Vagina (tissue), 2 donors: ENCODE measurements around the gene L3MBTL4. TPM values are rescaled to one million over a fixed set of nuclear protein-coding genes. Genes with fewer than 3 reads are reported as not detected.
"Not testable (repeated sequence)": the region's sequence is repeated elsewhere in the genome, so short reads cannot be mapped to it uniquely, and the experiment has no call there.

ENCODE experiments used
- DNase-seq, 2 donors: peaks; one replicate each; pipeline ENCODE4 v3.0.0-alpha.2; 2017; ENCODE audit errors: extremely low spot score in 2 of 2
- H3K27ac ChIP-seq: fragments of 200-600 bp; sonication (generic); one replicate; pipeline ENCODE4 v1.5.1; 2019
- H3K27me3 ChIP-seq: fragments of 200-600 bp; sonication (generic); one replicate; pipeline ENCODE4 v1.5.1; 2019
- H3K36me3 ChIP-seq, 2 donors: fragments of 200-600 bp; sonication (generic); one replicate each; pipeline ENCODE4 v1.5.1; 2017 to 2019
- H3K4me1 ChIP-seq: fragments of 200-600 bp; sonication (generic); one replicate; pipeline ENCODE4 v1.5.1; 2019
- H3K4me3 ChIP-seq, 2 donors: fragments of 200-600 bp; sonication (generic); 1 replicate in 1 of 2; 2 replicates in 1 of 2; pipeline ENCODE4 v1.5.1; 2016 to 2019
- H3K9me3 ChIP-seq: fragments of 200-600 bp; sonication (generic); one replicate; pipeline ENCODE4 v1.5.1; 2019
- POLR2A ChIP-seq, 2 donors: fragments of 450-650 bp; IDR thresholded peaks; one replicate each; pipeline ENCODE4 v1.6.1; 2017; ENCODE audit warnings: antibody characterized with exemption in 2 of 2, mild to moderate bottlenecking in 2 of 2, moderate library complexity in 2 of 2
- POLR2AphosphoS5 ChIP-seq, 2 donors: sonication (generic); formaldehyde crosslinking; IDR thresholded peaks; one replicate each; pipeline ENCODE4 v1.9.0; 2017; ENCODE audit warnings: antibody characterized with exemption in 2 of 2, mild to moderate bottlenecking in 2 of 2, low read depth in 1 of 2; ENCODE audit not compliant: insufficient read depth in 1 of 2
- intact Hi-C: fragments of 100-400 bp; cut with DNase I; formaldehyde crosslinking; loops from one replicate; pipeline ENCODE4 v1.15.1; 2023
- total RNA-seq: library from RNA; depleted of rRNA; stranded (reverse); fragments of >200 nt; gene quantifications from one replicate; pipeline ENCODE4 v1.2.3, GENCODE V29; 2016
- TF ChIP-seq, protein P1 (sequence below), 3 experiments: fragments of 450-650 bp in 2 of 3; fragments of 200-600 bp in 1 of 3; sonication (generic) in 1 of 3; IDR thresholded peaks; one replicate each; pipeline ENCODE4 v1.5.1; 2017 to 2019; ENCODE audit warnings: antibody characterized with exemption in 3 of 3, mild to moderate bottlenecking in 2 of 3, moderate library complexity in 2 of 3

The L3MBTL4 gene
- total RNA-seq, 1 donor from 2014 or later: 9.6 TPM

DNA sequence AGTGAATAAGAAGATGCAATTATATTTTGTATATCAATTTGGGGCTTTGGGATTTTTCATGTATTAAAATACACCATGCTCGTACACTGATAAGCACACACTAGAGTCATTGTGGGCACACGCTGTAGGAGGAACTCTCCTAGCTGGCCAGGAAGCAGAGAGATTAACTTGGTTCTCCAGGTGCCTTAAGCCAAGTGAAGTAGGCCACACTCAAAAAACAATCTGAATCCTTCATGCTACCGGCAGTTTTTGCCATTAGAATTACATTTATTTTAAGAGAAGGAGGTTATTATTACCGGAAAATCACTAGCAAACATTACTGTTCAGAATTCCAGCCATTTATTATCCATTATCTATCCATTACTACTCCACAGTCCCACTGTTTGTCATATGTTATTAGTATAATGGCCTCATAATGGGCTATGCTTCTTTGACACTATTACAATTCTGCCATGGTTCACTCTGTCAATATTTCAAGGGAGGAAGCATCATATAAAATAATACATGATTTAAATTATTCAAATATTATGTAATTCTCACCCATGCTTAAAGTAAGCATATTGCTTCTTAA, 214.4 kb downstream of the L3MBTL4 start:
- H3K27ac ChIP-seq: no peak overlapping the region
- TF ChIP-seq, protein P1, sequence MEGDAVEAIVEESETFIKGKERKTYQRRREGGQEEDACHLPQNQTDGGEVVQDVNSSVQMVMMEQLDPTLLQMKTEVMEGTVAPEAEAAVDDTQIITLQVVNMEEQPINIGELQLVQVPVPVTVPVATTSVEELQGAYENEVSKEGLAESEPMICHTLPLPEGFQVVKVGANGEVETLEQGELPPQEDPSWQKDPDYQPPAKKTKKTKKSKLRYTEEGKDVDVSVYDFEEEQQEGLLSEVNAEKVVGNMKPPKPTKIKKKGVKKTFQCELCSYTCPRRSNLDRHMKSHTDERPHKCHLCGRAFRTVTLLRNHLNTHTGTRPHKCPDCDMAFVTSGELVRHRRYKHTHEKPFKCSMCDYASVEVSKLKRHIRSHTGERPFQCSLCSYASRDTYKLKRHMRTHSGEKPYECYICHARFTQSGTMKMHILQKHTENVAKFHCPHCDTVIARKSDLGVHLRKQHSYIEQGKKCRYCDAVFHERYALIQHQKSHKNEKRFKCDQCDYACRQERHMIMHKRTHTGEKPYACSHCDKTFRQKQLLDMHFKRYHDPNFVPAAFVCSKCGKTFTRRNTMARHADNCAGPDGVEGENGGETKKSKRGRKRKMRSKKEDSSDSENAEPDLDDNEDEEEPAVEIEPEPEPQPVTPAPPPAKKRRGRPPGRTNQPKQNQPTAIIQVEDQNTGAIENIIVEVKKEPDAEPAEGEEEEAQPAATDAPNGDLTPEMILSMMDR (IDR thresholded peaks at IDR 0.05): no peak
- TF ChIP-seq POLR2AphosphoS5 (IDR thresholded peaks at IDR 0.05; ENCODE audit: insufficient read depth in 1 of 2, low read depth in 1 of 2) (no peak), POLR2A (IDR thresholded peaks at IDR 0.05) (no peak)
- no peak overlapping the region for H3K4me3 ChIP-seq
- DNase-seq: no peak
- intact Hi-C loops: no loop called here
- H3K36me3 ChIP-seq: no peaks in the 10 kb centered on the region
- no peaks in the 10 kb centered on the region for H3K27me3 ChIP-seq
- no peaks in the 10 kb centered on the region for H3K9me3 ChIP-seq
- peaks cover 11% of the 10 kb centered on the region for H3K4me1 ChIP-seq

DNA sequence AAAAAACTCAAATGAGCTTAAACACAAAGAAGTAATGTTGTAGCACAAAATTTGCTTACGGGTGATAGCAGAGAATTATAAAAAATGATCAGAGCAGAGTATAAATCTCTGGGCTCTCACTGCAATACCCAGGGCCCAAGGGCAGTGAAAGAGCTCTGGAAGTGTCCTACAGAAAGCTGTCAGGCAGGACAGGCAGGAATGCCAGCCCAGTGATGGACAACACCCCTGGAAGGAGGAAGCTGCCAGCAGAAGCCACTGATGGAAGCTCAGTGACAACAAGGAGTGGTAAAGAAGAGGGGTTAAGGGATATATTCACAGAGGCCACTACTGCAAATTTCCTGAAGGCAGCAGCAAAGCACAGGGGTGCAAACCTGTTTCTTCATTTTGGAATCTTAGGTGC, 214.9 kb downstream of the L3MBTL4 start:
- H3K36me3 ChIP-seq: no peaks in the 10 kb centered on the region
- no peak overlapping the region for H3K4me3 ChIP-seq
- TF ChIP-seq POLR2AphosphoS5 (IDR thresholded peaks at IDR 0.05; ENCODE audit: insufficient read depth in 1 of 2, low read depth in 1 of 2) (no peak), POLR2A (IDR thresholded peaks at IDR 0.05) (no peak)
- TF ChIP-seq, protein P1 (IDR thresholded peaks at IDR 0.05): no peak
- DNase-seq: no peak
- H3K27ac ChIP-seq: no peak overlapping the region
- intact Hi-C loops: no loop called here
- H3K9me3 ChIP-seq: no peaks in the 10 kb centered on the region
- peaks cover 11% of the 10 kb centered on the region for H3K4me1 ChIP-seq
- H3K27me3 ChIP-seq: no peaks in the 10 kb centered on the region

DNA sequence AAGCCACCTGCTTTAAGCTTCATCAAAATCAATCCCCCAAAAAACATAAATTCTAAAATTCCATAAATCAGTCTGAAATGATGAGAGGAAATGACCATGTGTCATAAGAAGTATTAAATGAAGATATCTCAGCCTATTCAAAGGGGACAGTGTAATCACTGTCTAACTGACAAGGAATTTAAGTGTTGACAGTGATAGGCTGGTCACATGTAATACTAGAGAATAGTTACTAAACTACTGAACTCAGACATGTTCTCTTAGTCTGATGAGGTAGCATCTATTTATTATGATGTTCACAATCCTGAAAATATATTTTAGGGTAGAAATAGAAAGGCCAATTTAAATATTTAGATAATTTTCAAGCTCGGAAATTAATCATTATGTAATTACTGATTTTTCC, 216.1 kb downstream of the L3MBTL4 start:
- no peak overlapping the region for H3K4me3 ChIP-seq
- no peak for DNase-seq
- H3K9me3 ChIP-seq: no peaks in the 10 kb centered on the region
- H3K36me3 ChIP-seq: no peaks in the 10 kb centered on the region
- TF ChIP-seq POLR2A (IDR thresholded peaks at IDR 0.05): no peak
- no peak for TF ChIP-seq POLR2AphosphoS5 (IDR thresholded peaks at IDR 0.05; ENCODE audit: insufficient read depth in 1 of 2, low read depth in 1 of 2)
- TF ChIP-seq, protein P1 (IDR thresholded peaks at IDR 0.05): no peak
- no peak overlapping the region for H3K27ac ChIP-seq
- H3K27me3 ChIP-seq: no peaks in the 10 kb centered on the region
- peaks cover 11% of the 10 kb centered on the region for H3K4me1 ChIP-seq
- intact Hi-C loops: no loop called here

DNA sequence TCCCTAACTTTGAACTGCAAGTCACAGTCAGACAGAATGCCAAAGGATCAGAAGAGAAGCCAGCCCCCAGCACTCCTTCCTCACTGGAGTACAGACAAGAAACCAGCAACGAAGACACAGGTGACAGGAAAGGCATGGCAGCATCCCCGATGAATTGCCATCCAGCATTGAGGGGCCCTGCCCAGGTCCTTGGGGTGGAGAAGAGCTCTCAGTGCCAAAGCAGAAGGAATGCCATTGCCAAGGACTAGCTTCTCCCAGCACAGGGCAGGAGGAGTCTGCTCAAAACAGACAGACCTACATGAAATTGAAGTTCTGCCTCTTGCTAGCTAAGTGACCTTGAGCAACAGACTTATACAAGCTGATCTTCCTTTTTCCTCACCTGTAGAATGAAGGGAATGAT, 220.1 kb downstream of the L3MBTL4 start:
- no peak overlapping the region for H3K27ac ChIP-seq
- H3K9me3 ChIP-seq: no peaks in the 10 kb centered on the region
- H3K36me3 ChIP-seq: no peaks in the 10 kb centered on the region
- no peak for DNase-seq
- H3K4me3 ChIP-seq: no peak overlapping the region
- intact Hi-C loops: no loop called here
- no peaks in the 10 kb centered on the region for H3K27me3 ChIP-seq
- TF ChIP-seq, protein P1 (IDR thresholded peaks at IDR 0.05): no peak
- TF ChIP-seq POLR2AphosphoS5 (IDR thresholded peaks at IDR 0.05; ENCODE audit: insufficient read depth in 1 of 2, low read depth in 1 of 2) (no peak), POLR2A (IDR thresholded peaks at IDR 0.05) (no peak)
- H3K4me1 ChIP-seq: no peaks in the 10 kb centered on the region

DNA sequence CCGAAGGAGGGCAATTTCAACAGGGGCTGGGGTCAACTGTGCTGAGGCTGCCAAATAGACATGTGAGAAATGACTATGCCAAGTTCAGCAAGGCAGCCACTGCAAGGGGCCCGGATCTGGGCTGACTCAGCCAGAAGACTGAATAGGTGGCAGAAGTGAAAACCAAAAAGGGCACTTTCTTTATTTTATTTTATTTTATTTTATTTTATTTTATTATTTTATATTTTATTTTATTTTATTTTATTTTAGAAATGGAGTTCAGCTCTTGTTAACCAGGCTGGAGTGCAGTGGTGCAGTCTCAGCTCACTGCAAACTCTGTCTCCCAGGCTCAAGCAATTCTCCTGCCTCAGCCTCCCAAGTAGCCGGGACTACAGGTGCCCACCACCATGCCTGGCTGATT, 228.9 kb downstream of the L3MBTL4 start:
- DNase-seq, H3K9me3 ChIP-seq, H3K36me3 ChIP-seq, H3K27me3 ChIP-seq, H3K27ac ChIP-seq, H3K4me1 ChIP-seq, intact Hi-C loops, H3K4me3 ChIP-seq: not testable (repeated sequence)
